H1 (cell line): Measurements from ENCODE around the gene GREM2. TPM values are rescaled to one million over a fixed set of nuclear protein-coding genes. Genes with fewer than 3 reads are reported as not detected.

Experiments used
- ASH2L ChIP-seq: fragments of 200-600, 300-600 bp; sonication (generic); IDR thresholded peaks from one replicate; pipeline ENCODE4 v1.7.1; 2017; ENCODE audit warnings: low read length
- polyA plus RNA-seq, 7 experiments: library from polyadenylated mRNA; depleted of rRNA in 3 of 7; stranded (reverse) in 5 of 7; unstranded in 2 of 7; fragments of >200 nt in 5 of 7; fragments of 200-250 nt in 2 of 7; gene quantifications; 1 replicate in 5 of 7; 2 replicates in 1 of 7; 4 replicates in 1 of 7; pipeline versions ENCODE4 v1.2.1 to v1.2.3, GENCODE V29; 2011 to 2013; ENCODE audit warnings: missing spikeins in 2 of 7, mixed read lengths in 2 of 7
- total RNA-seq: library from RNA; stranded (reverse); fragmentation: NEBNext Ultra II Directional; extraction: Animal tissue kit (Norgen Biotek cat#: 25700); gene quantifications from 2 replicates; pipeline ENCODE4 v1.2.1, GENCODE V29; 2021

The GREM2 gene
- total and polyA plus RNA-seq, 2 of the 8 experiments (the other 6 are each of a cell fraction or from before 2014, with no cell fraction given): 0.05 TPM; not detected in 1

DNA sequence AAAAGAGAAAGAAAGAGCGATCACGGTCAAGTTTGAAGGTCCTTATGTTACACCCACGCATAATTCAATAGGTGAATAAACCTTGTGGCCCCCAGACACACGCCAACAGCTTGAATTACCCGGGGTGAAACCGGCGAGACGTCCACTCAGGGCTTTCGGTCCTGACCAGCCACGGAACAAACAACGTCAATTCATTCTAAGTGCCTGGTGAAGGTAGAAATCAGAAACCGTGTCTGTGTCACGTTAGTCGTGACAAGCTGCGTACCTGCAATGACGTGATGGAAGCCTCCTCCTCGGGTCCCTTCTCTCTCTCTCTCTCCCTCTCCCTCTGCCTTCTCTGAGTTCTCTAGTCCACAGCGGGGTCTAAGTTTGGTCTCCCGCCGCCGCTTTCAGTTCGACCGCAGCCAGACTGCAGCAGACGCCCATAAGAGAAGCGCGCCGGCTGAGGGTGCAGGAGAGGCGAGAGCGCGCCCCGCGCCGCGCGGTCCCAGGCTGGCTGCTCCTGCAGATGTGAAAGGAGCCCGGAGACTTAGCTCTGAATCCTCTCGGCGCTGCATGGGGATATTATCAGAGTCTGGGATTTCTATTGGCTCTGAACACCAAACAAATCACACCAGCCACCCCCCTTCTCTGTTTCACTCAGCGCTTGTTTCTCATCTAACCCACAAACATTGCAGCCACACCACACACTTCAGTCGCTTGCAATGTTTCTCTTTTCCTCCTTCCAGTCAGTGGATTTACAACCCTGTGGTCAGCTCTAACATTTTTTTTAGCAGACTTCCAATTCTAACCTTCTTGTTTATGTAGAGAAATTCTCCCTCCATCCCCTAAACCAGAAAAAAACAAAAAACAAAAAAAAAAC is at the start of gene GREM2 (continued):
- peak; percentile 61 for TF ChIP-seq ASH2L
